ENCODE data around the gene TTR. TPM values are rescaled to one million over a fixed set of nuclear protein-coding genes. Genes with fewer than 3 reads are reported as not detected.

TTR gene
- total and polyA plus RNA-seq, 4 donors = 0.27 to 7,204 (median 0.41) TPM; not detected in 1

DNA sequence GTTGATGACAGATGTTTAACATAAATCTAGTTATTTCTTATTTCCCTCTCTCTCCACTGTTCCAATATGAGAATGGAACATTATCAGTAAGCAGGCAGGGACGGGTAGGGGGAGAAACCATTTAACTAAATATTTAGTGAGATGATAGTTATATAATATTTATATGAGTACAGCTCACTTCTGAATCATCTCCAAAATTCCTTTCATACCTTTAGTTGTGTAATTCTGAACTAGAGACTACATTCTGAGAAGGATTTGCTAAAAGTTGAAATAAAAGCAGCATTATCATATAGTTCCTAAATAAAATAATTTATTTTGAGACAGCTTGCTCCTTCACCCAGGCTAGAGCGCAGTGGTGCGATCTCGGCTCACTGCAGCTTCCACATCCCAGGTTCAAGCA lies 51.3 kb downstream of the TTR start:
- 100% methylated on average over 3 of the region's 4 CpGs for WGBS (ENCODE audit: insufficient coverage)
- Histone ChIP-seq H3K27ac (ENCODE audit: low read depth, low read length) (no peak overlapping the region), H3K36me3 (ENCODE audit: control insufficient read depth, insufficient read depth, low read length) (peaks cover 4% of the 10 kb centered on the region), H3K4me1 (ENCODE audit: control insufficient read depth, insufficient read depth, low read length) (peaks cover 3% of the 10 kb centered on the region), H3K27me3 (ENCODE audit: control insufficient read depth, insufficient read depth, low read length) (no peaks in the 10 kb centered on the region), H3K9me3 (ENCODE audit: control insufficient read depth, insufficient read depth, low read length) (no peaks in the 10 kb centered on the region), H3K4me3 (ENCODE audit: low read depth, low read length) (no peak overlapping the region)
- DNase-seq (ENCODE audit: low read depth in 4 of 6, low spot score in 6 of 6) = no peak

DNA sequence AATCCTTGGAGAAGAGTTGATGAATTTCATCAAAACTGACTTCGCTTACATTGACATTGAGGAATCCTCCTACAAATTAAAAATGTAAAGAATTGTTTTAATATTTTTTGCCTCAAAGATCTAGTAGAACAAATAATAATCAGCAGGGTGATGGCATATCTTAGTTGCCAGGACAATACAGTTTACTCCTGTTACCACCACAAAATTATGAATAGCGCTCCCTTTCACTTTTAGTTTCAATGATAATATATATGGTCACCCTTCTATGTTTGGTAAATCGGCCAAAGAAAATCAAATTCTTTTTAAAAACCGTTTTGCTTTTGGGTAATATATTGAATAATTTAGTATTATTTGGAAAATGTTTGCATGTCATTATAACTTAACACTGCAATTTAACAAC lies 53.7 kb downstream of the TTR start:
- Histone ChIP-seq H3K27me3 (ENCODE audit: control insufficient read depth, insufficient read depth, low read length) (no peaks in the 10 kb centered on the region), H3K4me1 (ENCODE audit: control insufficient read depth, insufficient read depth, low read length) (peaks cover 3% of the 10 kb centered on the region)

DNA sequence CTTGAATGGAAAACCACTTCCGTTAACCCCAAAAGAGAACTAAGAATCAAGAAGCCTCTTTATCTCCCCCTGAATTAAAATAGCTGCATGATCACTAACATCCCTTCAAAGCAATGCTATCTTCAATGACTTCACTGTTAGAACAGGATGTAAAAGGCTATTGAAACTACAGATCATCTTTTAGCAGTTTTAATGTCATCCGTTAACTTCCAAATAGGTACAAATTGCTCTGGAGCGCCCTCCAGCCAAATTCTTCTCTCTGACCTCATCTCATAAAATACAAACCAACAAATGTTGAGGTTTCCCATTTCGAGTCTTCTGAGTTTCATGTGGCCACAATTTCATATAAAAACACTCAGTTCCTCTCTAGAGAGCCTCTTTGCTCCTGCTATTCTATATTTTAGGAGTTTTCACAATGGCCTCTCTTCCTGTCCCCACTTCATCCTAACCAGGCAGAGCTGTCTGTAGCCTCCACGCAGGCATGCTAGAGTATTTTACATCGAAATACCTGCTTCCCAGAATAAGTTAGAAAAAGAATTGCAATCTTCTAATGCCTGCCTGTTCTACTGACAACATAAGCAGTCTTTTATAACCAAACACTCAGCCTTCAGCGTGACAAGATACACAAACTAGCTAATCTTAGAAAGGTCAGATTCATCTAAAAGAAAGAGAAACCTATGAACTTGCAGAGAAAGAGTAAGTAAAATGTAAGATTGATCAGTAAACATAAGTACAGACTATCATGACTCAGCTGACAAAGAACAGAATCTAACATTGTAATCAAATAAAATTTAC lies 54.9 kb downstream of the TTR start:
- no peak overlapping the region for H3K27ac ChIP-seq (ENCODE audit: low read depth, low read length)
- no peaks in the 10 kb centered on the region for H3K9me3 ChIP-seq (ENCODE audit: control insufficient read depth, insufficient read depth, low read length)
- no peaks in the 10 kb centered on the region for H3K36me3 ChIP-seq (ENCODE audit: control insufficient read depth, insufficient read depth, low read length)
- peaks cover 3% of the 10 kb centered on the region for H3K4me1 ChIP-seq (ENCODE audit: control insufficient read depth, insufficient read depth, low read length)
- no peaks in the 10 kb centered on the region for H3K27me3 ChIP-seq (ENCODE audit: control insufficient read depth, insufficient read depth, low read length)
- DNase-seq (ENCODE audit: low read depth in 4 of 6, low spot score in 6 of 6) = peak in 2 of 6 donors; percentile 8 to 42
- 65% methylated on average over 4 of the region's 7 CpGs for WGBS (ENCODE audit: insufficient coverage)
- H3K4me3 ChIP-seq (ENCODE audit: low read depth, low read length) = no peak overlapping the region

More for the DNA sequence above, 53.7 kb downstream of the TTR start:
- no peak for DNase-seq (ENCODE audit: low read depth in 4 of 6, low spot score in 6 of 6)
- Histone ChIP-seq H3K36me3 (ENCODE audit: control insufficient read depth, insufficient read depth, low read length) (no peaks in the 10 kb centered on the region), H3K27ac (ENCODE audit: low read depth, low read length) (no peak overlapping the region), H3K9me3 (ENCODE audit: control insufficient read depth, insufficient read depth, low read length) (no peaks in the 10 kb centered on the region), H3K4me3 (ENCODE audit: low read depth, low read length) (no peak overlapping the region)
- no CpG with 5 or more reads among the region's 4 CpGs for WGBS (ENCODE audit: insufficient coverage)

DNA sequence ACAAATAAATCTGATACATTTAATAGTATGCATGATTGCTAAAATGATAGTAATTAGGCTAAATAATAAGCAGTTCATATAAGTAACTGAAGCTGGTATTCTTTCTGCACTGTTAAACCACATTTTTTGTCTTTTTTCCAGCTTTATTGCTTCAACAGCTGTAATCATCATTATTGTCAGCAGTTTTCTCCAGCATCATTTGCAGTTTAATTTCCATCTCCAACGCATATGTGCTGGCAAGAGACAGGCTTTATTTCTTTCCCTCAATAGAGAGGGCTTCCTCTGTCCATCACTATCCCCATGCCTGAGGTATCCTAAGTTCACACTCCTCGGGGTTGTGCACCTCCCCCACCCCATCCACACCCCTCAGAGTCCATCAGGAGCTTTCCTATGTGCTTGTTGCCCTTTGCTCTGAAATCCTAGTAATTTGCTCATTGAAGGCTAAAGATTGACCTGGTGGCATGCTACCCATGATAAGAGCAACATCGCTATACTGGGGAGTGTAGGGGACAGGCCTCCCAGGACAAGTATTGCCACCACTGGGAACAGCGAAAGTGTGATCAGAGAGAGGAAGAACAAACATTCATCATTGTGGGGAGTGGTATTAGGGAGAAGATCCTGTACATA lies 55.6 kb downstream of the TTR start:
- DNase-seq (ENCODE audit: low read depth in 4 of 6, low spot score in 6 of 6) = peak in 2 of 6 donors; percentile 36 to 79
- WGBS (ENCODE audit: insufficient coverage) = 62% methylated on average over 4 of the region's 4 CpGs
- H3K27ac ChIP-seq (ENCODE audit: low read depth, low read length) = no peak overlapping the region
- peaks cover 3% of the 10 kb centered on the region for H3K4me1 ChIP-seq (ENCODE audit: control insufficient read depth, insufficient read depth, low read length)
- H3K9me3 ChIP-seq (ENCODE audit: control insufficient read depth, insufficient read depth, low read length) = no peaks in the 10 kb centered on the region
- H3K36me3 ChIP-seq (ENCODE audit: control insufficient read depth, insufficient read depth, low read length) = no peaks in the 10 kb centered on the region
- H3K27me3 ChIP-seq (ENCODE audit: control insufficient read depth, insufficient read depth, low read length) = no peaks in the 10 kb centered on the region
- no peak overlapping the region for H3K4me3 ChIP-seq (ENCODE audit: low read depth, low read length)

Other genes with a start within 250 kb of the TTR start
- not detected for gene DSG4, start 215.1 kb upstream of the TTR start, total RNA-seq
- gene DSG4, start 215.1 kb upstream of the TTR start, polyA plus RNA-seq (ENCODE audit: insufficient read length in 2 of 2) = not detected
- under 1 TPM in 1 of 2 donors, not detected in 1; under 0.01 TPM for gene DSG3, start 144.1 kb upstream of the TTR start, total RNA-seq
- not detected for gene DSG3, start 144.1 kb upstream of the TTR start, polyA plus RNA-seq (ENCODE audit: insufficient read length in 2 of 2)
- gene DSG2, start 93.7 kb upstream of the TTR start, total RNA-seq = 10 to 100 TPM; 12.2 to 34.2 TPM
- gene DSG2, start 93.7 kb upstream of the TTR start, polyA plus RNA-seq (ENCODE audit: insufficient read length in 2 of 2) = 1 to 10 TPM; 1.3 to 6.4 TPM
- 10 to 100 TPM; 15.2 to 52.3 TPM for gene B4GALT6, start 92.7 kb downstream of the TTR start, total RNA-seq
- 10 to 100 TPM; 41.5 to 54.6 TPM for gene B4GALT6, start 92.7 kb downstream of the TTR start, polyA plus RNA-seq (ENCODE audit: insufficient read length in 2 of 2)
- gene SLC25A52, start 169.0 kb downstream of the TTR start, total RNA-seq = under 1 TPM; 0.22 to 0.59 TPM
- under 1 TPM; 0.30 to 0.81 TPM for gene SLC25A52, start 169.0 kb downstream of the TTR start, polyA plus RNA-seq (ENCODE audit: insufficient read length in 2 of 2)